Cardiac muscle cell (in vitro differentiated cells and primary cell): ENCODE results near the gene HLA-DQA1. TPM values are rescaled to one million over a fixed set of nuclear protein-coding genes. Genes with fewer than 3 reads are reported as not detected.

ENCODE experiments used
- DNase-seq, 2 donors: peaks; one replicate each; pipeline versions ENCODE4 v3.0.0 to v3.0.0-alpha.2; 2010 to 2017; ENCODE audit warnings: low read depth in 1 of 2, low spot score in 1 of 2
- H3K27ac ChIP-seq: fragments of 200-600 bp; sonication (generic); 2 replicates; pipeline ENCODE4 v1.5.1; 2016
- H3K27me3 ChIP-seq: fragments of 200-600 bp; sonication (generic); 2 replicates; pipeline ENCODE4 v1.6.0; 2016; ENCODE audit warnings: control low read depth
- H3K36me3 ChIP-seq: fragments of 200-600 bp; sonication (generic); 2 replicates; pipeline ENCODE4 v1.5.1; 2016; ENCODE audit warnings: control low read depth
- H3K4me1 ChIP-seq: fragments of 200-600 bp; sonication (generic); 2 replicates; pipeline ENCODE4 v1.8.1; 2017; ENCODE audit warnings: low read depth, mild to moderate bottlenecking, mixed run types
- H3K4me3 ChIP-seq: fragments of 200-600 bp; sonication (generic); 2 replicates; pipeline ENCODE4 v1.5.1; 2016; ENCODE audit warnings: mild to moderate bottlenecking
- H3K9me3 ChIP-seq: fragments of 200-600 bp; sonication (generic); 2 replicates; pipeline ENCODE4 v1.5.1; 2017; ENCODE audit warnings: low read depth, mild to moderate bottlenecking, control low read depth
- CTCF ChIP-seq: IDR thresholded peaks from 2 replicates; pipeline ENCODE4 v1.5.1; 2012; ENCODE audit warnings: low read depth, mild to moderate bottlenecking, low read length
- polyA plus RNA-seq: library from polyadenylated mRNA; unstranded; fragments of >200 nt; fragmentation: Nextera tagmentation; extraction: Ambion mirVana; gene quantifications from 2 replicates; pipeline ENCODE4 v1.2.1, GENCODE V29; 2016
- total RNA-seq: library from RNA; depleted of rRNA; stranded (reverse); fragments of >200 nt; gene quantifications from 2 replicates; pipeline ENCODE4 v1.2.3, GENCODE V29; 2016

HLA-DQA1 gene
- total and polyA plus RNA-seq, 2 experiments from 2014 or later, result not detected

GRCh38 chr6:32689531-32690501, 52.6 kb downstream of the HLA-DQA1 start:
- H3K4me3 ChIP-seq, result no peak overlapping the region
- peaks cover 5% of the 10 kb centered on the region for H3K27me3 ChIP-seq
- no peaks in the 10 kb centered on the region for H3K4me1 ChIP-seq
- no peaks in the 10 kb centered on the region for H3K9me3 ChIP-seq
- DNase-seq, result peak in 1 of 2 donors; percentile 12
- no peaks in the 10 kb centered on the region for H3K36me3 ChIP-seq
- no peak for TF ChIP-seq CTCF
- no peak overlapping the region for H3K27ac ChIP-seq

GRCh38 chr6:32692019-32692418, 54.8 kb downstream of the HLA-DQA1 start:
- H3K27ac ChIP-seq, result no peak overlapping the region
- TF ChIP-seq CTCF, result no peak
- H3K27me3 ChIP-seq, result peaks cover under 1% of the 10 kb centered on the region
- no peaks in the 10 kb centered on the region for H3K9me3 ChIP-seq
- peak; percentile 3 to 19 for DNase-seq
- no peak overlapping the region for H3K4me3 ChIP-seq
- no peaks in the 10 kb centered on the region for H3K4me1 ChIP-seq
- no peaks in the 10 kb centered on the region for H3K36me3 ChIP-seq

Other genes starting within 250 kb of the HLA-DQA1 start
- not detected in 2 replicates for gene BTNL2, start 230.2 kb upstream of the HLA-DQA1 start, total RNA-seq
- not detected in 2 replicates for gene BTNL2, start 230.2 kb upstream of the HLA-DQA1 start, polyA plus RNA-seq
- gene HLA-DRA, start 197.5 kb upstream of the HLA-DQA1 start, total RNA-seq, result not detected in 2 replicates
- 2.4 TPM in 1 of 2 replicates, not detected in the other for gene HLA-DRA, start 197.5 kb upstream of the HLA-DQA1 start, polyA plus RNA-seq
- not detected in 2 replicates for gene HLA-DRB5, start 107.1 kb upstream of the HLA-DQA1 start, total RNA-seq
- 0.15 TPM in 1 of 2 replicates, not detected in the other for gene HLA-DRB5, start 107.1 kb upstream of the HLA-DQA1 start, polyA plus RNA-seq
- gene HLA-DRB1, start 47.6 kb upstream of the HLA-DQA1 start, total RNA-seq, result 0.28 and 0.63 TPM in 2 replicates
- 0.74 and 1.1 TPM in 2 replicates for gene HLA-DRB1, start 47.6 kb upstream of the HLA-DQA1 start, polyA plus RNA-seq
- 0.18 and 7.2 TPM in 2 replicates for gene HLA-DQB1, start 29.3 kb downstream of the HLA-DQA1 start, total RNA-seq
- gene HLA-DQB1, start 29.3 kb downstream of the HLA-DQA1 start, polyA plus RNA-seq, result 0.54 and 0.75 TPM in 2 replicates
- not detected in 2 replicates for gene HLA-DQA2, start 104.0 kb downstream of the HLA-DQA1 start, total RNA-seq
- not detected in 2 replicates for gene HLA-DQA2, start 104.0 kb downstream of the HLA-DQA1 start, polyA plus RNA-seq
- gene HLA-DQB2, start 126.1 kb downstream of the HLA-DQA1 start, total RNA-seq, result not detected in 2 replicates
- not detected in 2 replicates for gene HLA-DQB2, start 126.1 kb downstream of the HLA-DQA1 start, polyA plus RNA-seq
- gene HLA-DOB, start 179.6 kb downstream of the HLA-DQA1 start, total RNA-seq, result not detected in 2 replicates
- gene HLA-DOB, start 179.6 kb downstream of the HLA-DQA1 start, polyA plus RNA-seq, result not detected in 2 replicates
- 2.6 and 5.1 TPM in 2 replicates for gene TAP2, start 201.3 kb downstream of the HLA-DQA1 start, total RNA-seq
- 2.1 and 2.5 TPM in 2 replicates for gene TAP2, start 201.3 kb downstream of the HLA-DQA1 start, polyA plus RNA-seq
- 0.21 and 0.42 TPM in 2 replicates for gene PSMB8, start 206.6 kb downstream of the HLA-DQA1 start, total RNA-seq
- gene PSMB8, start 206.6 kb downstream of the HLA-DQA1 start, polyA plus RNA-seq, result 0.57 and 0.66 TPM in 2 replicates
- 6.8 and 11.6 TPM in 2 replicates for gene TAP1, start 216.3 kb downstream of the HLA-DQA1 start, total RNA-seq
- gene TAP1, start 216.3 kb downstream of the HLA-DQA1 start, polyA plus RNA-seq, result 11.2 and 12.6 TPM in 2 replicates
- gene PSMB9, start 216.8 kb downstream of the HLA-DQA1 start, total RNA-seq, result 2.0 and 4.5 TPM in 2 replicates
- gene PSMB9, start 216.8 kb downstream of the HLA-DQA1 start, polyA plus RNA-seq, result 5.9 and 11.0 TPM in 2 replicates